Skin epidermis (tissue), 12 donors: Measurements from ENCODE around the gene TOMM40L.

Experiments used
- H3K27ac ChIP-seq, 21 experiments: fragments of 200-600 bp; sonication (generic) in 11 of 21; one replicate each; pipeline ENCODE4 v1.5.0; 2020; ENCODE audit warnings: mild to moderate bottlenecking in 3 of 21, inconsistent platforms in 2 of 21, moderate library complexity in 2 of 21
- H3K4me3 ChIP-seq, 7 experiments: fragments of 200-600 bp; sonication (generic) in 2 of 7; one replicate each; pipeline ENCODE4 v1.5.0; 2020; ENCODE audit warnings: inconsistent platforms in 2 of 7, mild to moderate bottlenecking in 2 of 7, moderate library complexity in 1 of 7

TOMM40L gene

DNA sequence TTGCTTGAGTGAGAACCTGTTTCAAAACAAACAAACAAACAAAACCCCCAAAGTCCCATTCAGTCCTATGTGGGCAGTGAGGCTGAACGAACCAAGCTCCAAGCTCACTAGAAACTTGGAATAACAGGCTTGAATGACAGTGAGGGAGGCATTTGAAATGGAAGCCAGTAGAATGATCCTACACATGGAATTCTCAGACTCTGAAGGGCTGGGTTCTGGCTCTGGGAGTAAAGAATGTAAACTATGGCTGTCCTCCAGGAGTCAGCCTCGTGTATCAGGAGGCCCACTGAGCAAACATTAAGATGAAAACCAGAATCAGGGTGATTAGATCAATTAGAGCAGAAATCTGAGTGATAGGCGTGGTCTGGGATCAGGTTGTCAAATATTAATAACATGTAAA, 47.5 kb downstream of the TOMM40L start:
- Histone ChIP-seq H3K4me3 (no peak overlapping the region), H3K27ac (no peak overlapping the region)

GRCh38 chr1:161274874-161275273, 49.0 kb downstream of the TOMM40L start:
- Histone ChIP-seq H3K27ac (no peak overlapping the region), H3K4me3 (no peak overlapping the region)
